GM12878 (cell line): ENCODE data around the gene ACTR1B. TPM values are rescaled to one million over a fixed set of nuclear protein-coding genes. Genes with fewer than 3 reads are reported as not detected.

ENCODE experiments used
- ATAC-seq: fragments of 200-7000 bp; cut with Tn5 transposase; 3 replicates; pipeline ENCODE4 v1.9.1; 2020; ENCODE audit warnings: mild to moderate bottlenecking, moderate library complexity
- BruUV-seq: library from RNA; stranded (reverse); fragments of 400-500 nt; replicated peaks from 2 replicates; lab custom pipeline; 2021; lab: Mats Ljungman, UMichigan
- CTCF ChIA-PET: fragments of 300-600 bp; sonication (Branson Sonifier 250); formaldehyde crosslinking; extraction: SDS; loops from one replicate; lab custom pipeline; 2021; ENCODE audit warnings: inconsistent platforms; lab: Yijun Ruan, JAX
- POLR2A ChIA-PET: fragments of 350-600 bp; formaldehyde crosslinking; extraction: SDS; loops from one replicate; lab custom pipeline; 2021; ENCODE audit warnings: inconsistent platforms; lab: Charles Lee
- RAD21 ChIA-PET: fragments of 300-600 bp; sonication (Branson Sonifier 250); formaldehyde crosslinking; loops from one replicate; lab custom pipeline; 2023; ENCODE audit warnings: antibody characterized with exemption; ENCODE audit not compliant: unreplicated experiment; lab: Charles Lee
- SMC1A ChIA-PET: fragments of 300-600 bp; sonication (Branson Sonifier 250); formaldehyde crosslinking; loops from one replicate; lab custom pipeline; 2023; ENCODE audit not compliant: unreplicated experiment, uncharacterized antibody; lab: Charles Lee
- DNase-seq: peaks from one replicate; pipeline ENCODE4 v3.0.0-alpha.2; 2011; ENCODE audit warnings: low read depth, low spot score
- FAIRE-seq: peaks from 3 replicates; lab custom pipeline; 2011; peaks lifted over from hg19 to GRCh38; lab: Jason Lieb, UNC
- H2AFZ ChIP-seq: 2 replicates; pipeline ENCODE4 v1.6.0; 2011; ENCODE audit warnings: low read depth, low read length, control low read depth; ENCODE audit not compliant: control insufficient read depth
- H3K27ac ChIP-seq: 2 replicates; pipeline ENCODE4 v1.5.1; 2011; ENCODE audit warnings: control low read depth; ENCODE audit not compliant: control insufficient read depth, insufficient read depth
- H3K27me3 ChIP-seq, 2 experiments: replicated peaks in 1 of 2; 2 replicates each; pipeline versions ENCODE4 v1.6.0 to v1.6.1; 2011; ENCODE audit warnings: low read length in 1 of 2; ENCODE audit not compliant: control insufficient read depth in 2 of 2, insufficient read depth in 2 of 2
- H3K36me3 ChIP-seq, 2 experiments: 2 replicates each; pipeline ENCODE4 v1.5.1; 2011; ENCODE audit warnings: low read length in 1 of 2; ENCODE audit not compliant: control insufficient read depth in 2 of 2, insufficient read depth in 2 of 2
- H3K4me1 ChIP-seq: 2 replicates; pipeline ENCODE4 v1.6.1; 2011; ENCODE audit warnings: mild to moderate bottlenecking, low read length, moderate library complexity, mixed read lengths; ENCODE audit not compliant: control insufficient read depth, insufficient read depth
- H3K4me2 ChIP-seq: 2 replicates; pipeline ENCODE4 v1.6.0; 2011; ENCODE audit warnings: control low read depth; ENCODE audit not compliant: control insufficient read depth, insufficient read depth
- H3K4me3 ChIP-seq: fragments of 200-600 bp; sonication (generic); 2 replicates; pipeline ENCODE4 v1.5.1; 2016
- H3K79me2 ChIP-seq: 2 replicates; pipeline ENCODE4 v1.6.0; 2011; ENCODE audit warnings: low read length; ENCODE audit not compliant: control insufficient read depth, insufficient read depth
- H3K9ac ChIP-seq: 2 replicates; pipeline ENCODE4 v1.8.0; 2011; ENCODE audit warnings: low read length, control low read depth, mixed read lengths; ENCODE audit not compliant: control insufficient read depth, insufficient read depth
- H3K9me3 ChIP-seq: replicated peaks from 3 replicates; pipeline ENCODE4 v1.5.1; 2011; ENCODE audit warnings: mild to moderate bottlenecking, low read length; ENCODE audit not compliant: control insufficient read depth, insufficient read depth
- H4K20me1 ChIP-seq: 2 replicates; pipeline ENCODE4 v1.6.0; 2011; ENCODE audit not compliant: control insufficient read depth, insufficient read depth
- BMI1 ChIP-seq: fragments of 450-650 bp; IDR thresholded peaks from 2 replicates; pipeline ENCODE4 v1.6.1; 2016; ENCODE audit warnings: mild to moderate bottlenecking, moderate library complexity, borderline replicate concordance
- MEF2B ChIP-seq: fragments of 450-650 bp; IDR thresholded peaks from 2 replicates; pipeline ENCODE4 v1.6.1; 2018; ENCODE audit warnings: mild to moderate bottlenecking, moderate library complexity; ENCODE audit not compliant: partially characterized antibody, poor library complexity, severe bottlenecking
- NR2F1 ChIP-seq: fragments of 450-650 bp; conservative IDR thresholded peaks from 2 replicates; pipeline ENCODE4 v1.6.1; 2017; ENCODE audit warnings: mild to moderate bottlenecking
- NRF1 ChIP-seq: conservative IDR thresholded peaks from 2 replicates; pipeline ENCODE4 v1.6.1; 2011; ENCODE audit warnings: mild to moderate bottlenecking, low read depth, low read length, improper control_type of control experiment
- PBX3 ChIP-seq: IDR thresholded peaks from 2 replicates; pipeline ENCODE4 v1.6.1; 2011; ENCODE audit warnings: mild to moderate bottlenecking, low read depth, low read length, moderate library complexity; ENCODE audit not compliant: insufficient replicate concordance
- PRDM15 ChIP-seq: fragments of 450-650 bp; formaldehyde crosslinking; IDR thresholded peaks from 2 replicates; pipeline ENCODE4 v1.4.0; 2020; ENCODE audit warnings: mild to moderate bottlenecking, moderate library complexity
- RUNX3 ChIP-seq: IDR thresholded peaks from 2 replicates; pipeline ENCODE4 v1.6.1; 2012; ENCODE audit warnings: low read length, inconsistent platforms
- SIN3A ChIP-seq: IDR thresholded peaks from 2 replicates; pipeline ENCODE4 v1.6.1; 2012; ENCODE audit warnings: low read depth, low read length, improper control_type of control experiment
- STAT3 ChIP-seq: IDR thresholded peaks from 2 replicates; pipeline ENCODE4 v1.6.1; 2011; ENCODE audit warnings: low read depth, low read length, improper control_type of control experiment
- TCF7 ChIP-seq: IDR thresholded peaks from 2 replicates; pipeline ENCODE4 v1.6.1; 2014; ENCODE audit warnings: antibody characterized with exemption, borderline replicate concordance
- ZBTB40 ChIP-seq: fragments of 450-650 bp; IDR thresholded peaks from 2 replicates; pipeline ENCODE4 v1.6.1; 2016; ENCODE audit warnings: mild to moderate bottlenecking, moderate library complexity, borderline replicate concordance
- WGBS: methylation state at CpG from one replicate; pipeline ENCODE4 v1.1.6; 2016; ENCODE audit warnings: low lambda C conversion rate; ENCODE audit not compliant: insufficient replicate concordance, insufficient coverage; ENCODE audit errors: missing lambda C conversion rate; 5-methylcytosine and 5-hydroxymethylcytosine counted together
- in situ Hi-C: fragments of 300-500 bp; cut with MboI; formaldehyde crosslinking; loops from 9 replicates; pipeline ENCODE4 v1.14.3; 2018; ENCODE audit warnings: mixed read lengths
- intact Hi-C: fragments of 100-400 bp; cut with micrococcal nuclease; formaldehyde crosslinking; loops from one replicate; pipeline ENCODE4 v1.14.2; 2022; ENCODE audit not compliant: unreplicated experiment
- polyA plus RNA-seq, 11 experiments: library from polyadenylated mRNA; depleted of rRNA in 4 of 11; unstranded in 6 of 11; stranded (reverse) in 5 of 11; fragments of >200 nt; fragmentation: Nextera tagmentation in 4 of 11; fragmentation: Illumina TruSeq in 1 of 11; extraction: Ambion mirVana in 4 of 11; extraction: Trizol in 1 of 11; gene quantifications; 1 replicate in 1 of 11; 2 replicates in 10 of 11; pipeline versions ENCODE4 v1.2.1 to v1.2.3, GENCODE V29; 2011 to 2016; ENCODE audit warnings: inconsistent platforms in 2 of 11, missing spikeins in 2 of 11, low read depth in 1 of 11
- total RNA-seq, 4 experiments: library from RNA; depleted of rRNA in 3 of 4; stranded (reverse); fragments of >200 nt in 3 of 4; fragmentation: Illumina TruSeq in 1 of 4; extraction: Trizol in 1 of 4; gene quantifications; 2 replicates each; pipeline versions ENCODE4 v1.2.1 to v1.2.3, GENCODE V29; 2013 to 2021
- TF ChIP-seq, protein P1 (sequence below): fragments of 450-650 bp; IDR thresholded peaks from 2 replicates; pipeline ENCODE4 v1.6.1; 2018; ENCODE audit warnings: borderline replicate concordance, mild to moderate bottlenecking; ENCODE audit not compliant: partially characterized antibody

The ACTR1B gene
- total and polyA plus RNA-seq, 10 of the 15 experiments (the other 5 are each of a cell fraction or from before 2014, with no cell fraction given), result 1.3 to 62.8 (median 44.8) TPM

- in situ Hi-C loops (no loop called here), intact Hi-C loops (no loop called here)
- Histone ChIP-seq H3K79me2 (peaks cover 7% of the 10 kb centered on the region), H3K9me3 (no peaks in the 10 kb centered on the region; the same call in 2 of the 3 replicates), H3K4me3 (no peak overlapping the region), H3K27me3 (no peaks in the 10 kb centered on the region), H4K20me1 (no peaks in the 10 kb centered on the region), H2AFZ (no peak overlapping the region), H3K9ac (no peak overlapping the region), H3K27ac (no peak overlapping the region), H3K4me2 (no peak overlapping the region), H3K4me1 (no peaks in the 10 kb centered on the region), H3K36me3 (peaks cover 6 to 8% of the 10 kb centered on the region in 2 experiments; a peak in 3 of 4 replicates)
- no TSS peak for BruUV-seq
- ChIA-PET SMC1A (no interaction called here), CTCF (interaction anchor here (0.6 to 2.2 kb wide), 2 partner anchors 48 to 66 kb away, joined by 3 to 4 read pairs; no protein-coding TSS in a partner anchor), RAD21 (no interaction called here), POLR2A (no interaction called here)
- no peak for ATAC-seq
- FAIRE-seq, result no peak
- DNase-seq, result no peak
- TF ChIP-seq TCF7 (no peak), NR2F1 (no peak), MEF2B (no peak), BMI1 (no peak), PRDM15 (CRISPR knock-in tag) (no peak), SIN3A (no peak), STAT3 (no peak), NRF1 (no peak), ZBTB40 (no peak), RUNX3 (no peak), PBX3 (no peak)
- TF ChIP-seq, protein P1, sequence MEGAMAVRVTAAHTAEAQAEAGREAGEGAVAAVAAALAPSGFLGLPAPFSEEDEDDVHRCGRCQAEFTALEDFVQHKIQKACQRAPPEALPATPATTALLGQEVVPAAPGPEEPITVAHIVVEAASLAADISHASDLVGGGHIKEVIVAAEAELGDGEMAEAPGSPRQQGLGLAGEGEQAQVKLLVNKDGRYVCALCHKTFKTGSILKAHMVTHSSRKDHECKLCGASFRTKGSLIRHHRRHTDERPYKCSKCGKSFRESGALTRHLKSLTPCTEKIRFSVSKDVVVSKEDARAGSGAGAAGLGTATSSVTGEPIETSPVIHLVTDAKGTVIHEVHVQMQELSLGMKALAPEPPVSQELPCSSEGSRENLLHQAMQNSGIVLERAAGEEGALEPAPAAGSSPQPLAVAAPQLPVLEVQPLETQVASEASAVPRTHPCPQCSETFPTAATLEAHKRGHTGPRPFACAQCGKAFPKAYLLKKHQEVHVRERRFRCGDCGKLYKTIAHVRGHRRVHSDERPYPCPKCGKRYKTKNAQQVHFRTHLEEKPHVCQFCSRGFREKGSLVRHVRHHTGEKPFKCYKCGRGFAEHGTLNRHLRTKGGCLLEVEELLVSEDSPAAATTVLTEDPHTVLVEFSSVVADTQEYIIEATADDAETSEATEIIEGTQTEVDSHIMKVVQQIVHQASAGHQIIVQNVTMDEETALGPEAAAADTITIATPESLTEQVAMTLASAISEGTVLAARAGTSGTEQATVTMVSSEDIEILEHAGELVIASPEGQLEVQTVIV, result no peak
- 98% methylated on average over 7 of the region's 7 CpGs for WGBS
Measured at GRCh38 chr2:97656129-97656755, 7.6 kb downstream of the ACTR1B start.
